Astrocyte (in vitro differentiated cells and primary cell): ENCODE measurements around the gene NPTXR.

Experiments used
- EZH2 ChIP-seq: IDR thresholded peaks from 2 replicates; pipeline ENCODE4 v1.6.1; 2012; ENCODE audit warnings: mild to moderate bottlenecking, low read length, inconsistent platforms; ENCODE audit not compliant: insufficient read depth
- TF ChIP-seq, protein P1 (sequence below): IDR thresholded peaks from 2 replicates; pipeline ENCODE4 v1.5.1; 2011; ENCODE audit warnings: low read depth, mild to moderate bottlenecking, inconsistent platforms, low read length, moderate library complexity; ENCODE audit not compliant: insufficient read depth

DNA sequence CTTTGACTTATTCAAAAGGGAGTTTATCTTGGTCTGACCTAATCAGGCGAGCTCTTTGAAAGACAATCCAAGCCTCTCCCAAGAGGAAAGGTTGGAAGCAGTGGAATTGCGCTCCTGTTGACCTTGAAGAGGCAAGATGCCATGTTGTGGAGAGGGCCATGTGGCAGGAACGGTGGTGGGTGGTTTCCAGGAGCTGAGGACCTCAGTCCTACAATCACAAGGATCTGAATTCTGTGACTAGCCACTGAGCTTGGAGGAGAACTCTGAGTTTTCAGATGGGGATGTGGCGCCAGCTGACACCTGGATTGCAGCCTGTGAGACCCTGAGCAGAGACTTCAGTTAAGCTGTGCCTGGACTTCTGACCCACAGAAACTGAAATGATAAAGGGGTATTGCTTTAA lies 34.2 kb upstream of the NPTXR start:
- TF ChIP-seq, protein P1, sequence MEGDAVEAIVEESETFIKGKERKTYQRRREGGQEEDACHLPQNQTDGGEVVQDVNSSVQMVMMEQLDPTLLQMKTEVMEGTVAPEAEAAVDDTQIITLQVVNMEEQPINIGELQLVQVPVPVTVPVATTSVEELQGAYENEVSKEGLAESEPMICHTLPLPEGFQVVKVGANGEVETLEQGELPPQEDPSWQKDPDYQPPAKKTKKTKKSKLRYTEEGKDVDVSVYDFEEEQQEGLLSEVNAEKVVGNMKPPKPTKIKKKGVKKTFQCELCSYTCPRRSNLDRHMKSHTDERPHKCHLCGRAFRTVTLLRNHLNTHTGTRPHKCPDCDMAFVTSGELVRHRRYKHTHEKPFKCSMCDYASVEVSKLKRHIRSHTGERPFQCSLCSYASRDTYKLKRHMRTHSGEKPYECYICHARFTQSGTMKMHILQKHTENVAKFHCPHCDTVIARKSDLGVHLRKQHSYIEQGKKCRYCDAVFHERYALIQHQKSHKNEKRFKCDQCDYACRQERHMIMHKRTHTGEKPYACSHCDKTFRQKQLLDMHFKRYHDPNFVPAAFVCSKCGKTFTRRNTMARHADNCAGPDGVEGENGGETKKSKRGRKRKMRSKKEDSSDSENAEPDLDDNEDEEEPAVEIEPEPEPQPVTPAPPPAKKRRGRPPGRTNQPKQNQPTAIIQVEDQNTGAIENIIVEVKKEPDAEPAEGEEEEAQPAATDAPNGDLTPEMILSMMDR = no peak
- TF ChIP-seq EZH2 = no peak
